ENCODE results near the gene ARMC8.

- no peak for TF ChIP-seq POLR2A (IDR thresholded peaks at IDR 0.05; ENCODE audit: control extremely low read depth in 1 of 2, low read depth in 2 of 2, low read length in 2 of 2)
- TF ChIP-seq TAF1 (IDR thresholded peaks at IDR 0.05; ENCODE audit: low read depth, low read length) = no peak
- no peak for TF ChIP-seq RFX5 (IDR thresholded peaks at IDR 0.05; ENCODE audit: borderline replicate concordance, low read depth, low read length)
- TF ChIP-seq POLR2AphosphoS5 (IDR thresholded peaks at IDR 0.05; ENCODE audit: low read depth, low read length) = no peak
- TF ChIP-seq CTCF (IDR thresholded peaks at IDR 0.05; ENCODE audit: control extremely low read depth in 1 of 3, insufficient read depth in 1 of 3, low read depth in 1 of 3, low read length in 3 of 3) = no peak
These were observed 23.4 kb downstream of the ARMC8 start for GRCh38 chr3:138210528-138210927.

Measured in H1 (cell line).